H1 (cell line): ENCODE measurements around the gene CTNNA3. TPM values are rescaled to one million over a fixed set of nuclear protein-coding genes. Genes with fewer than 3 reads are reported as not detected.
A peak's percentile ranks its signal among the peaks of the same experiment; 100 is the strongest.

Source experiments
- CTCF ChIA-PET: fragments of 300-600 bp; sonication (Branson Sonifier 250); formaldehyde crosslinking; loops from one replicate; lab custom pipeline; 2021; ENCODE audit not compliant: partially characterized antibody; lab: Charles Lee
- POLR2A ChIA-PET: fragments of 300-600 bp; sonication (Branson Sonifier 250); formaldehyde crosslinking; loops from one replicate; lab custom pipeline; 2021; ENCODE audit warnings: inconsistent platforms; ENCODE audit not compliant: partially characterized antibody; lab: Charles Lee
- DNase-seq, 2 experiments: peaks; one replicate each; pipeline versions ENCODE4 v3.0.0 to v3.0.0-alpha.2; 2010 to 2022; ENCODE audit warnings: low spot score in 2 of 2, low read depth in 1 of 2, mixed read lengths in 1 of 2
- FAIRE-seq: peaks from 2 replicates; lab custom pipeline; 2011; peaks lifted over from hg19 to GRCh38; lab: Jason Lieb, UNC
- H2AFZ ChIP-seq: 2 replicates; pipeline ENCODE4 v1.8.1; 2012; ENCODE audit warnings: low read length, inconsistent platforms
- H2AK5ac ChIP-seq: 2 replicates; pipeline ENCODE4 v1.6.1; 2013; ENCODE audit warnings: low read depth, low read length
- H2BK120ac ChIP-seq: replicated peaks from 2 replicates; pipeline ENCODE3; 2013; ENCODE audit warnings: low read depth, low read length, inconsistent platforms
- H2BK12ac ChIP-seq: 2 replicates; pipeline ENCODE4 v1.6.1; 2013; ENCODE audit warnings: low read depth, low read length
- H2BK15ac ChIP-seq: 2 replicates; pipeline ENCODE4 v1.6.1; 2013; ENCODE audit warnings: low read length
- H2BK20ac ChIP-seq: 2 replicates; pipeline ENCODE4 v1.6.1; 2013; ENCODE audit warnings: low read length
- H2BK5ac ChIP-seq: 2 replicates; pipeline ENCODE4 v1.6.1; 2013; ENCODE audit warnings: low read depth, low read length
- H3K14ac ChIP-seq: 2 replicates; pipeline ENCODE4 v1.6.1; 2013; ENCODE audit warnings: inconsistent platforms; ENCODE audit not compliant: insufficient read length
- H3K18ac ChIP-seq: 2 replicates; pipeline ENCODE4 v1.6.1; 2013; ENCODE audit warnings: low read length; ENCODE audit errors: extremely low read depth
- H3K23ac ChIP-seq: 2 replicates; pipeline ENCODE4 v1.6.1; 2013; ENCODE audit warnings: inconsistent platforms; ENCODE audit not compliant: insufficient read length
- H3K23me2 ChIP-seq: 2 replicates; pipeline ENCODE4 v1.6.1; 2013; ENCODE audit warnings: low read depth, low read length
- H3K27ac ChIP-seq: 2 replicates; pipeline ENCODE4 v1.6.1; 2011; ENCODE audit warnings: low read depth, low read length, inconsistent platforms
- H3K27me3 ChIP-seq, 4 experiments: replicated peaks in 1 of 4; 1 replicate in 1 of 4; 2 replicates in 3 of 4; pipeline versions ENCODE4 v1.6.1 to v1.8.1; 2011 to 2013; ENCODE audit warnings: low read length in 3 of 4, mild to moderate bottlenecking in 3 of 4, inconsistent platforms in 2 of 4, mixed read lengths in 2 of 4, moderate library complexity in 1 of 4; ENCODE audit not compliant: control insufficient read depth in 3 of 4, insufficient read depth in 3 of 4; ENCODE audit errors: extremely low read depth in 1 of 4
- H3K36me3 ChIP-seq, 4 experiments: 2 replicates each; pipeline versions ENCODE4 v1.6.1 to v1.8.1; 2011 to 2013; ENCODE audit warnings: mild to moderate bottlenecking in 4 of 4, low read length in 3 of 4, moderate library complexity in 2 of 4, control low read depth in 1 of 4, inconsistent platforms in 1 of 4; ENCODE audit not compliant: insufficient read depth in 4 of 4, control insufficient read depth in 2 of 4
- H3K4ac ChIP-seq: replicated peaks from 2 replicates; pipeline ENCODE3; 2013; ENCODE audit warnings: low read length, low read depth, mixed read lengths, inconsistent platforms; ENCODE audit not compliant: insufficient read length
- H3K4me1 ChIP-seq, 4 experiments: replicated peaks in 1 of 4; 1 replicate in 1 of 4; 2 replicates in 3 of 4; pipeline versions ENCODE4 v1.6.1 to v1.8.1; 2011 to 2013; ENCODE audit warnings: low read length in 3 of 4, inconsistent platforms in 2 of 4, mixed read lengths in 1 of 4; ENCODE audit not compliant: insufficient read depth in 4 of 4, control insufficient read depth in 3 of 4
- H3K4me2 ChIP-seq, 2 experiments: 2 replicates each; pipeline versions ENCODE4 v1.6.1 to v1.8.1; 2011 to 2013; ENCODE audit warnings: low read depth in 2 of 2, low read length in 2 of 2, control low read depth in 1 of 2, inconsistent platforms in 1 of 2, mild to moderate bottlenecking in 1 of 2; ENCODE audit not compliant: insufficient read depth in 1 of 2
- H3K4me3 ChIP-seq, 4 experiments: fragments of 200-600, 300-600 bp in 1 of 4; sonication (generic), shearing (Covaris generic), sonication (Bioruptor Twin) in 1 of 4; 2 replicates each; pipeline versions ENCODE4 v1.5.1 to v1.8.1; 2011 to 2016; ENCODE audit warnings: low read length in 4 of 4, low read depth in 3 of 4, control low read depth in 2 of 4, inconsistent platforms in 2 of 4, mild to moderate bottlenecking in 2 of 4, mixed read lengths in 1 of 4, moderate library complexity in 1 of 4; ENCODE audit not compliant: insufficient read depth in 2 of 4; ENCODE audit errors: extremely low read depth in 1 of 4
- H3K56ac ChIP-seq: replicated peaks from 2 replicates; pipeline ENCODE3; 2013; ENCODE audit warnings: low read depth, mild to moderate bottlenecking, mixed read lengths, low read length, inconsistent platforms; ENCODE audit not compliant: insufficient read length
- H3K79me1 ChIP-seq: 2 replicates; pipeline ENCODE4 v1.6.1; 2013; ENCODE audit warnings: low read depth, low read length, control low read depth
- H3K79me2 ChIP-seq, 2 experiments: 2 replicates each; pipeline versions ENCODE4 v1.6.1 to v1.8.1; 2012 to 2013; ENCODE audit warnings: low read length in 2 of 2, mild to moderate bottlenecking in 2 of 2, inconsistent platforms in 1 of 2; ENCODE audit not compliant: insufficient read depth in 2 of 2, control insufficient read depth in 1 of 2
- H3K9ac ChIP-seq, 4 experiments: replicated peaks in 1 of 4; 1 replicate in 1 of 4; 2 replicates in 3 of 4; pipeline versions ENCODE4 v1.6.1 to v1.8.1; 2011 to 2013; ENCODE audit warnings: low read depth in 3 of 4, low read length in 3 of 4, control low read depth in 2 of 4, mild to moderate bottlenecking in 2 of 4, moderate library complexity in 2 of 4, inconsistent platforms in 1 of 4; ENCODE audit errors: extremely low read depth in 1 of 4
- H3K9me3 ChIP-seq, 2 experiments: 2 replicates each; pipeline versions ENCODE4 v1.6.1 to v1.8.1; 2012 to 2013; ENCODE audit warnings: mild to moderate bottlenecking in 2 of 2, moderate library complexity in 2 of 2, control low read depth in 1 of 2, inconsistent platforms in 1 of 2, low read depth in 1 of 2, low read length in 1 of 2, mixed read lengths in 1 of 2; ENCODE audit not compliant: insufficient read depth in 2 of 2
- H4K20me1 ChIP-seq, 2 experiments: replicated peaks in 1 of 2; 2 replicates each; pipeline versions ENCODE3 to v1.8.1; 2011 to 2013; ENCODE audit warnings: inconsistent platforms in 2 of 2, low read length in 2 of 2, mild to moderate bottlenecking in 1 of 2; ENCODE audit not compliant: insufficient read depth in 2 of 2, control insufficient read depth in 1 of 2
- H4K5ac ChIP-seq: 2 replicates; pipeline ENCODE4 v1.6.1; 2013; ENCODE audit warnings: low read length, low read depth, mixed read lengths, inconsistent platforms; ENCODE audit not compliant: insufficient read length
- H4K8ac ChIP-seq: 2 replicates; pipeline ENCODE4 v1.8.0; 2013; ENCODE audit warnings: mild to moderate bottlenecking, moderate library complexity, low read length, inconsistent platforms; ENCODE audit not compliant: insufficient read depth; ENCODE audit errors: extremely low read depth
- H4K91ac ChIP-seq: replicated peaks from 2 replicates; pipeline ENCODE3; 2013; ENCODE audit warnings: low read length, mixed read lengths, inconsistent platforms; ENCODE audit not compliant: insufficient read length
- TEAD4 ChIP-seq: IDR thresholded peaks from 2 replicates; pipeline ENCODE4 v1.6.1; 2012; ENCODE audit warnings: low read depth, low read length, inconsistent platforms, mixed read lengths
- WGBS, 2 experiments: shearing (Covaris generic) in 1 of 2; methylation state at CpG; one replicate each; pipeline versions ENCODE4 v1.1.6 to v1.1.7; 2013 to 2015; ENCODE audit warnings: low lambda C conversion rate in 2 of 2, mixed read lengths in 2 of 2, inconsistent platforms in 1 of 2, low coverage in 1 of 2, missing lambda C conversion rate in 1 of 2; ENCODE audit not compliant: insufficient replicate concordance in 2 of 2, insufficient coverage in 1 of 2, insufficient read length in 1 of 2; ENCODE audit errors: extremely low coverage in 1 of 2, missing lambda C conversion rate in 1 of 2; 5-methylcytosine and 5-hydroxymethylcytosine counted together
- polyA plus RNA-seq, 7 experiments: library from polyadenylated mRNA; depleted of rRNA in 3 of 7; stranded (reverse) in 5 of 7; unstranded in 2 of 7; fragments of >200 nt in 5 of 7; fragments of 200-250 nt in 2 of 7; gene quantifications; 1 replicate in 5 of 7; 2 replicates in 1 of 7; 4 replicates in 1 of 7; pipeline versions ENCODE4 v1.2.1 to v1.2.3, GENCODE V29; 2011 to 2013; ENCODE audit warnings: missing spikeins in 2 of 7, mixed read lengths in 2 of 7
- total RNA-seq: library from RNA; stranded (reverse); fragmentation: NEBNext Ultra II Directional; extraction: Animal tissue kit (Norgen Biotek cat#: 25700); gene quantifications from 2 replicates; pipeline ENCODE4 v1.2.1, GENCODE V29; 2021

CTNNA3 gene
- total and polyA plus RNA-seq, 2 of the 8 experiments (the other 6 are each of a cell fraction or from before 2014, with no cell fraction given), result 1.3 to 1.5 TPM

GRCh38 chr10:67506083-67506756 lies 189.8 kb downstream of the CTNNA3 start:
- no peak overlapping the region for H4K8ac ChIP-seq
- H3K23me2 ChIP-seq, result no peaks in the 10 kb centered on the region
- H3K27ac ChIP-seq, result no peak overlapping the region
- WGBS, 2 experiments, result 98% methylated on average over 2 of the region's 2 CpGs; no CpG with 5 or more reads in 1 of the 2 experiments
- no peak overlapping the region for H3K14ac ChIP-seq
- no peaks in the 10 kb centered on the region for H3K27me3 ChIP-seq
- no peaks in the 10 kb centered on the region for H3K36me3 ChIP-seq
- FAIRE-seq, result no peak
- no peaks in the 10 kb centered on the region for H4K20me1 ChIP-seq
- no peak overlapping the region for H2AK5ac ChIP-seq
- no peak overlapping the region for H3K9ac ChIP-seq
- 0 out of 2 replicates have a peak overlapping the region, but pooled peaks have one; percentile 26 for H2AFZ ChIP-seq
- H2BK20ac ChIP-seq, result no peak overlapping the region
- H3K23ac ChIP-seq, result no peak overlapping the region
- no peaks in the 10 kb centered on the region for H3K79me1 ChIP-seq
- H3K4ac ChIP-seq, result no peak overlapping the region
- no peak overlapping the region for H2BK120ac ChIP-seq
- H3K4me1 ChIP-seq, result no peaks in the 10 kb centered on the region
- no peak for TF ChIP-seq TEAD4
- TF ChIP-seq, all 59 proteins: peak for 0
- Histone ChIP-seq H3K4me2 (no peak overlapping the region), H3K56ac (no peak overlapping the region), H3K79me2 (no peaks in the 10 kb centered on the region), H3K4me3 (no peak overlapping the region), H2BK15ac (no peak overlapping the region), H3K9me3 (no peaks in the 10 kb centered on the region), H4K5ac (no peak overlapping the region), H3K18ac (no peak overlapping the region), H2BK5ac (no peak overlapping the region), H4K91ac (no peak overlapping the region), H2BK12ac (no peak overlapping the region)
- POLR2A ChIA-PET, result no interaction called here
- CTCF ChIA-PET, result interaction anchor here (0.8 to 1.6 kb wide), 5 partner anchors 18 to 878 kb away, joined by 3 to 5 read pairs (median 4); no protein-coding TSS in a partner anchor
- no peak for DNase-seq
